Motor neuron (in vitro differentiated cells): Measurements from ENCODE around the gene LMCD1. TPM values are rescaled to one million over a fixed set of nuclear protein-coding genes. Genes with fewer than 3 reads are reported as not detected.

ENCODE experiments used
- ATAC-seq, 8 experiments: fragments of 200-7000 bp; cut with Tn5 transposase; replicated peaks in 6 of 8; 2 replicates each; pipeline ENCODE4 v1.8.0; 2021; ENCODE audit warnings: mild to moderate bottlenecking in 8 of 8, moderate library complexity in 8 of 8
- H3K27ac ChIP-seq, 2 donors: fragments of 250-450 bp; sonication (Bioruptor Pico); 2 replicates each; pipeline ENCODE4 v1.9.0; 2021; ENCODE audit warnings: antibody characterized with exemption in 2 of 2, mild to moderate bottlenecking in 2 of 2, moderate library complexity in 1 of 2
- H3K4me1 ChIP-seq, 2 donors: fragments of 250-450 bp; sonication (Bioruptor Pico); replicated peaks in 1 of 2; 2 replicates each; pipeline ENCODE4 v1.6.1; 2021; ENCODE audit warnings: antibody characterized with exemption in 2 of 2, mild to moderate bottlenecking in 2 of 2, moderate library complexity in 1 of 2
- H3K4me3 ChIP-seq, 5 donors: fragments of 250-450 bp; sonication (Bioruptor Pico); 2 replicates each; pipeline ENCODE4 v1.9.0; 2021; ENCODE audit warnings: antibody characterized with exemption in 5 of 5, mild to moderate bottlenecking in 5 of 5, moderate library complexity in 4 of 5
- WGBS, 10 experiments: fragments of 450-650 bp; shearing (Covaris generic); methylation state at CpG; one replicate each; pipeline ENCODE4 v1.0.0; 2022; 5-methylcytosine and 5-hydroxymethylcytosine counted together
- in situ Hi-C, 9 experiments: fragments of 400-800 bp; cut with MboI; loops; one replicate each; pipeline ENCODE4 v1.15.0; 2021; ENCODE audit warnings: low sequenced_read_pairs in 9 of 9, low pct_unique_long_range_greater_than_20kb in 2 of 9; ENCODE audit not compliant: unreplicated experiment in 9 of 9
- total RNA-seq, 8 experiments: library from RNA; unstranded; fragments of 300-600 nt; gene quantifications; 2 replicates each; pipeline versions ENCODE4 v1.2.3 to v1.2.4, GENCODE V29; 2022

The LMCD1 gene, protein sequence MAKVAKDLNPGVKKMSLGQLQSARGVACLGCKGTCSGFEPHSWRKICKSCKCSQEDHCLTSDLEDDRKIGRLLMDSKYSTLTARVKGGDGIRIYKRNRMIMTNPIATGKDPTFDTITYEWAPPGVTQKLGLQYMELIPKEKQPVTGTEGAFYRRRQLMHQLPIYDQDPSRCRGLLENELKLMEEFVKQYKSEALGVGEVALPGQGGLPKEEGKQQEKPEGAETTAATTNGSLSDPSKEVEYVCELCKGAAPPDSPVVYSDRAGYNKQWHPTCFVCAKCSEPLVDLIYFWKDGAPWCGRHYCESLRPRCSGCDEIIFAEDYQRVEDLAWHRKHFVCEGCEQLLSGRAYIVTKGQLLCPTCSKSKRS
- 10 to 100 TPM in 3 of 8 experiments, 1 to 10 TPM in 5; 1.8 to 57.1 (median 5.3) TPM for total RNA-seq

DNA sequence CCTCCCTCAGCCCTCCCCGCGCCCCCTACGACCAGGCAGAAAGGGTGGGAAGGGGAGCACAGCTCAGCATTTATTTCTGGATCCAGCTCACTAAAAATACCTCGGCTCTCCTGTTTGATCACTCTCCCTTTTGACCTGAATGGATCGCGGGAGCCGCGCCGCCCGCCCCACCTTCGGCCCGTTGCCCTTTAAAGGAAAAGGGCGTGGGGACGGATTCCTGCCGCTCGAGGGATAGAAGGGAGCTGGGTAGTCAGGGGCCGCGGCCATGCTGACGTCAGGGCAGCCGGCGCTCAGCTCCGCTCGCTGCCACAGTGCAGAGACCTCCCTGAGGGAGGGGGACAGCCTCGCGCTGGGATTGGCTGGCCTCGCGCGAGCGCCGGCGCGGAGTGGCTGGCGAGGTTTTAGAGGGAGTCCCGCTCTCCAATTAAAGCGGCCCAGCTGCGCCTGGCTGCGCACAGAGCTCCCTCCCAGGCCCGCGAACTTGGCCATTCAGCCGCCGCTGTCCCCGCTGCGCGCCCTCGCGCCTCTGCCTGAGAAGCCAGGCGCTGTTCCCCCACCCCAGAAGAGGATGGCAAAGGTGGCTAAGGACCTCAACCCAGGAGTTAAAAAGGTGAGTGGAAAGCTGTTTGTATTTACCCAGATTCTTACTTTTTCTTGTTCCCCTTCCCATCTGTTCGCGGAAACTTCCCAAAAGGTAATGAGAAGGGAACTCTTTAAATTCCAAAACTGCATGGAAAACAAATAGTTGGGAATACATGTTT, at the start of gene LMCD1:
LMCD1 (plus strand) TSS at position 453 of the 761 bp plus-strand sequence; CDS start at position 569, 116 bp downstream.
- in situ Hi-C loops = loop anchor here in 1 of 9 experiments (10.0 kb wide), 1 partner anchor 57 kb away; no protein-coding TSS in a partner anchor
- peak; percentile 91 to 99 (median 96) for ATAC-seq
- H3K4me1 ChIP-seq = peaks cover 26 to 27% of the 10 kb centered on the region in 2 donors
- H3K4me3 ChIP-seq = peak within 1 kb of the TSS; percentile 44 to 66 (median 46)
- 0 to 26% (median 12%) methylated on average over 1 to 15 of the region's 49 CpGs; no CpG with 5 or more reads in 2 of the 10 experiments for WGBS, 10 experiments
- H3K27ac ChIP-seq = peak within 1 kb of the TSS; percentile 84 to 88

DNA sequence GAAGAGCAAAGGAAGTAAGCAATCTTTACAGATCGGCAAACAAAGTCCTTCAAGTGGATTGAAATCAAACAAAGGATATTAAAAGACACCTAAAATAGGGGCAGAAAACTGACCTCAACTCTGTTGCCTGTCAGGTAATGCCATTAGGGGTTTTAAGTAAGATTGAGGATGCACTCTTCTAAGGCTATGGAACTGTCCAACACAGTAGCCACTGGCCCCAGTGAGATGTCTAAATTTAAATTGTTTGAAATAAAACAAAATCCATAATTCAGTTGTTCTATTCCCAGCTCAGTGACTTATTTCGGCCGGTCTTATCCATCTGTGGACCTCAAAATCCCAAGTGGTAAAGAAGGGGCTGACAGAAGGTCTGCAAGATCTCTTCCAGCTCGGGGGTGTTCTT, 49.5 kb upstream of the LMCD1 start:
- Histone ChIP-seq H3K27ac (no peak overlapping the region), H3K4me1 (peaks cover 3 to 5% of the 10 kb centered on the region in 2 donors), H3K4me3 (no peak overlapping the region)
- 40 to 100% (median 89%) methylated on average over 1 to 4 of the region's 4 CpGs; no CpG with 5 or more reads in 2 of the 10 experiments for WGBS, 10 experiments
- in situ Hi-C loops = no loop called here
- no peak for ATAC-seq

GRCh38 chr3:8453153-8453552, 48.5 kb upstream of the LMCD1 start:
- Histone ChIP-seq H3K4me1 (peaks cover 3 to 5% of the 10 kb centered on the region in 2 donors), H3K27ac (no peak overlapping the region), H3K4me3 (no peak overlapping the region)
- 50 to 100% (median 96%) methylated on average over 1 to 4 of the region's 5 CpGs; no CpG with 5 or more reads in 4 of the 10 experiments for WGBS, 10 experiments
- no peak for ATAC-seq
- in situ Hi-C loops = no loop called here

GRCh38 chr3:8455526-8456411, 45.9 kb upstream of the LMCD1 start:
- WGBS, 10 experiments = 10 to 94% (median 71%) methylated on average over 1 to 5 of the region's 5 CpGs; no CpG with 5 or more reads in 1 of the 10 experiments
- H3K27ac ChIP-seq = no peak overlapping the region
- peaks cover 3 to 5% of the 10 kb centered on the region in 2 donors for H3K4me1 ChIP-seq
- ATAC-seq = no peak
- no peak overlapping the region for H3K4me3 ChIP-seq
- in situ Hi-C loops = no loop called here

- Histone ChIP-seq H3K27ac (no peak overlapping the region), H3K4me1 (peaks cover 3 to 5% of the 10 kb centered on the region in 2 donors), H3K4me3 (no peak overlapping the region)
- WGBS, 10 experiments = 60 to 100% (median 78%) methylated on average over 1 to 3 of the region's 3 CpGs; no CpG with 5 or more reads in 2 of the 10 experiments
- peak in 3 of 8 experiments; percentile 56 to 80 (median 56) for ATAC-seq
- in situ Hi-C loops = no loop called here
These were observed 45.2 kb upstream of the LMCD1 start for GRCh38 chr3:8456412-8456811.

- H3K27ac ChIP-seq = no peak overlapping the region
- peaks cover 3% of the 10 kb centered on the region in 2 donors for H3K4me1 ChIP-seq
- WGBS, 10 experiments = 100% methylated on average over 1 of the region's 1 CpG; no CpG with 5 or more reads in 4 of the 10 experiments
- in situ Hi-C loops = no loop called here
- no peak overlapping the region for H3K4me3 ChIP-seq
- no peak for ATAC-seq
These were observed 44.6 kb upstream of the LMCD1 start for GRCh38 chr3:8457039-8457438.

DNA sequence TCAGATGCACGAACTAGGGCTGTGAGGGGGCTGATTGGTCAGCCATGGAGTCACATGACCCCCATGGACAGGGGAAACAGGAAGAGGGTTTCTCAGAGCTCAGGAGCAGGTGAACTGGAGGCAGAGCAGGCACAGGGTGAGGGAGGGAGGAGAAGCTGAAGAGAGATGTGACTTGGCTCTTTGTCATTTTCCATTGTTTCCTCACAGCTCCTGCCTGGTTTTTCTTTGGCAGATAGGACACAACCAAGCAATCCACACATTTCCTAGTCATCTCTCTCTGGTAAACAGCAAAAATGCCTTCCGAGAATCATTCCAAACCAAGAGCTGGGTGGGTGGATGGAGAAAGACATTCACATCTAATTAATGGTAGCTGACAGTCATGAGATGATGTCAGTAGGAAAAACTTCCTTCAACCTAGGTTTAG, 43.4 kb upstream of the LMCD1 start:
- WGBS, 10 experiments = 0 to 94% (median 29%) methylated on average over 1 to 2 of the region's 2 CpGs; no CpG with 5 or more reads in 3 of the 10 experiments
- in situ Hi-C loops = no loop called here
- Histone ChIP-seq H3K27ac (no peak overlapping the region), H3K4me1 (peaks cover 0 to 3% of the 10 kb centered on the region in 2 donors), H3K4me3 (no peak overlapping the region)
- peak in 2 of 8 experiments; percentile 58 to 74 for ATAC-seq

DNA sequence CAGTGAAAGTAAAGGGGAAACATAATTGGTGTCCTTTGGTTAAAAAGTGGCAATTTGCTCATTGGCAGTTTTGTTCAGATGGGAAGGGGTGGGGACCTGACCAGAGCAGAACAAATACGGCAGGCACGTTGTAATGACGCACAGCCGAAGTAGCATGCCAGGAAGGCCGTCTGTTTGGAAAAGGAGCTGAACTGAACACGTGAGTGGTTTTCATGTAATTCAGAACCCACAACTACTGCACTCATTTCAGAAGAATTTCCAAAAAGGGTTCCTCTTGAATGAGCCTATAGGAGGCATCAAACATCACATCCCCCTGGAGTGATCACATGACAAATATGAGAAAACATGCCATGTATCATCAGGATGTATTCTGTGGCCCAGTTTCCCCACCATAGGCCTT, 42.9 kb upstream of the LMCD1 start:
- peak in 2 of 8 experiments; percentile 89 to 95 for ATAC-seq
- no peak overlapping the region for H3K4me3 ChIP-seq
- WGBS, 10 experiments = 11 to 100% (median 76%) methylated on average over 1 to 6 of the region's 6 CpGs
- in situ Hi-C loops = no loop called here
- peaks cover 0 to 3% of the 10 kb centered on the region in 2 donors for H3K4me1 ChIP-seq
- no peak overlapping the region for H3K27ac ChIP-seq

- H3K4me3 ChIP-seq = no peak overlapping the region
- H3K4me1 ChIP-seq = peaks cover 0 to 3% of the 10 kb centered on the region in 2 donors
- in situ Hi-C loops = no loop called here
- H3K27ac ChIP-seq = no peak overlapping the region
- ATAC-seq = no peak
- 52 to 97% (median 81%) methylated on average over 2 to 10 of the region's 10 CpGs; no CpG with 5 or more reads in 1 of the 10 experiments for WGBS, 10 experiments
These were observed 41.4 kb upstream of the LMCD1 start for GRCh38 chr3:8460050-8460708.

DNA sequence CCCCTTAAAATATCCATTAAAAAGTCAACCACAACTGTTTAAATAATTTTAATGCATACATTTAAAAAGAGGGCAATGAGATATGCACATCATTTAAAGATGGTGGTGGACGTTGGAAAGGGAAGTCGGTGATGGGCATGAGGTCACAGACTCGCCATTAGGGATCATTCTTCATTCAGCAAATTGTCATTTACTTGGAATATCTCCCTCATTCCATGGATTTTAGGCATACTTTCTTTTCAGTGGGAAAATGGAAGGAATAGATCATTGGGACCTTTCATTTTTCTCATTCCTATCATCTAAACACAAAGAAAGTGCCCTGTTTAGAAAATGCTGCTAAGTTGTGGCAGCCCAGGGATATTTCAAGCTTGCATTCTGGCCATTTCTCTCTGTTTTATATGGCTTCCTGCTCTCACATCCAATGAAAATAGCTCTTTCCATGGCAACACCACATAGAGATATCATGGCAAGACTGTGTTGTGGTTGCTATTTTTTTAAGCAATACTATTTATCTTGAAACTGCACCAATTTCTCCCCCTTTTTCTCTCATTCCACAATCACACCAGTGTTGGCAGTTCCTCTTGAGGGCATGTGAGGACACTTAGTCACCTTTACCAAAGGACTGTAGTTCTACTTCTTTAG, 40.7 kb upstream of the LMCD1 start:
- WGBS, 10 experiments = 37 to 100% (median 85%) methylated on average over 1 to 3 of the region's 3 CpGs
- peaks cover 0 to 3% of the 10 kb centered on the region in 2 donors for H3K4me1 ChIP-seq
- ATAC-seq = peak in 2 of 8 experiments; percentile 31 to 73
- no peak overlapping the region for H3K27ac ChIP-seq
- no peak overlapping the region for H3K4me3 ChIP-seq
- in situ Hi-C loops = no loop called here

- Histone ChIP-seq H3K4me3 (no peak overlapping the region), H3K27ac (no peak overlapping the region), H3K4me1 (no peaks in the 10 kb centered on the region)
- WGBS, 10 experiments = 0 to 100% (median 79%) methylated on average over 1 of the region's 1 CpG; no CpG with 5 or more reads in 4 of the 10 experiments
- peak in 1 of 8 experiments; percentile 23 for ATAC-seq
- in situ Hi-C loops = no loop called here
These were observed 37.0 kb upstream of the LMCD1 start for GRCh38 chr3:8464668-8465067.
